OCI-LY7 (cell line): ENCODE data around the gene PIP4K2A. TPM values are rescaled to one million over a fixed set of nuclear protein-coding genes. Genes with fewer than 3 reads are reported as not detected.

Experiments
- BruUV-seq: library from RNA; stranded (reverse); fragments of 400-500 nt; replicated peaks from 2 replicates; lab custom pipeline; 2021; lab: Mats Ljungman, UMichigan
- CTCF ChIA-PET: fragments of 300-600 bp; sonication (Branson Sonifier 250); formaldehyde crosslinking; loops from one replicate; lab custom pipeline; 2022; ENCODE audit warnings: antibody characterized with exemption; ENCODE audit not compliant: unreplicated experiment; lab: Charles Lee
- POLR2A ChIA-PET: fragments of 300-600 bp; sonication (Branson Sonifier 250); formaldehyde crosslinking; loops from one replicate; lab custom pipeline; 2022; ENCODE audit warnings: antibody characterized with exemption; lab: Charles Lee
- DNase-seq: peaks from one replicate; pipeline ENCODE4 v3.0.0-alpha.2; 2015; ENCODE audit warnings: low spot score
- H2AFZ ChIP-seq: fragments of 200-600 bp; sonication (generic), shearing (Covaris generic); 2 replicates; pipeline ENCODE4 v1.6.1; 2014; ENCODE audit warnings: mild to moderate bottlenecking, antibody characterized with exemption, low read length, moderate library complexity
- H3K27ac ChIP-seq: fragments of 200-600 bp; sonication (generic); 2 replicates; pipeline ENCODE4 v1.5.1; 2014; ENCODE audit warnings: mixed run types, low read depth, mild to moderate bottlenecking, moderate library complexity, low read length, inconsistent platforms; ENCODE audit not compliant: poor library complexity, severe bottlenecking
- H3K36me3 ChIP-seq: fragments of 200-600 bp; sonication (generic); 2 replicates; pipeline ENCODE4 v1.6.1; 2014; ENCODE audit warnings: mild to moderate bottlenecking, antibody characterized with exemption, low read length, moderate library complexity, mixed read lengths; ENCODE audit not compliant: insufficient read depth
- H3K4me1 ChIP-seq: fragments of 200-600 bp; sonication (generic); 2 replicates; pipeline ENCODE4 v1.5.1; 2014; ENCODE audit warnings: mild to moderate bottlenecking, low read length; ENCODE audit not compliant: insufficient read depth, poor library complexity, severe bottlenecking
- H3K4me2 ChIP-seq: fragments of 200-600 bp; sonication (generic); 2 replicates; pipeline ENCODE4 v1.6.1; 2014; ENCODE audit warnings: mild to moderate bottlenecking, low read length
- H3K4me3 ChIP-seq: fragments of 200-600 bp; sonication (generic); 2 replicates; pipeline ENCODE4 v1.5.1; 2014; ENCODE audit warnings: mild to moderate bottlenecking, low read depth, low read length; ENCODE audit not compliant: poor library complexity, severe bottlenecking
- H3K79me2 ChIP-seq: fragments of 200-600 bp; sonication (generic); 2 replicates; pipeline ENCODE4 v1.6.1; 2016; ENCODE audit warnings: low read depth, mild to moderate bottlenecking, low read length, moderate library complexity, mixed read lengths; ENCODE audit not compliant: insufficient read depth
- H3K9me2 ChIP-seq: fragments of 200-600 bp; sonication (generic); 2 replicates; pipeline ENCODE4 v1.6.1; 2016; ENCODE audit warnings: mild to moderate bottlenecking, low read length, mixed read lengths; ENCODE audit not compliant: insufficient read depth
- H3K9me3 ChIP-seq: fragments of 200-600 bp; sonication (generic); 2 replicates; pipeline ENCODE4 v1.6.1; 2014; ENCODE audit warnings: mild to moderate bottlenecking, mixed run types, low read length, mixed read lengths
- H4K20me1 ChIP-seq: fragments of 200-600 bp; sonication (generic); 2 replicates; pipeline ENCODE4 v1.6.1; 2014; ENCODE audit warnings: mild to moderate bottlenecking, antibody characterized with exemption, low read length, moderate library complexity, mixed read lengths; ENCODE audit not compliant: insufficient read depth
- CTCF ChIP-seq: fragments of 200-600 bp; sonication (generic); conservative IDR thresholded peaks from 2 replicates; pipeline ENCODE4 v1.5.1; 2014; ENCODE audit warnings: mild to moderate bottlenecking, antibody characterized with exemption, low read length, moderate library complexity, mixed read lengths
- EZH2phosphoT487 ChIP-seq: fragments of 200-600 bp; sonication (generic); IDR thresholded peaks from 2 replicates; pipeline ENCODE4 v1.6.1; 2018; ENCODE audit warnings: low read depth, borderline replicate concordance, mild to moderate bottlenecking, mixed run types, antibody characterized with exemption, low read length, moderate library complexity, mixed read lengths
- intact Hi-C: fragments of 100-400 bp; cut with micrococcal nuclease; formaldehyde crosslinking; loops from one replicate; pipeline ENCODE4 v1.10.0; 2022; ENCODE audit not compliant: unreplicated experiment
- total RNA-seq, 2 experiments: library from RNA; depleted of rRNA in 1 of 2; stranded (reverse); fragments of >200 nt in 1 of 2; shearing (Covaris generic) in 1 of 2; gene quantifications; 2 replicates each; pipeline ENCODE4 v1.2.3, GENCODE V29; 2014 to 2022

The PIP4K2A gene
- total RNA-seq, 2 experiments from 2014 or later: 32.5 to 42.6 TPM

GRCh38 chr10:22557321-22557720 is 157.1 kb downstream of the PIP4K2A start:
- no peak for TF ChIP-seq CTCF
- TF ChIP-seq EZH2phosphoT487: no peak
- Histone ChIP-seq H3K79me2 (no peaks in the 10 kb centered on the region), H3K36me3 (no peaks in the 10 kb centered on the region), H3K27ac (no peak overlapping the region), H3K9me2 (no peaks in the 10 kb centered on the region), H2AFZ (no peak overlapping the region), H3K4me2 (no peak overlapping the region), H3K9me3 (no peaks in the 10 kb centered on the region), H4K20me1 (no peaks in the 10 kb centered on the region), H3K4me1 (no peaks in the 10 kb centered on the region), H3K4me3 (no peak overlapping the region)
- POLR2A ChIA-PET: interaction anchor here (0.6 kb wide), 1 partner anchor 142 kb away, joined by 3 read pairs; no protein-coding TSS in a partner anchor
- CTCF ChIA-PET: no interaction called here
- no TSS peak for BruUV-seq
- DNase-seq: no peak
- intact Hi-C loops: no loop called here

- no peaks in the 10 kb centered on the region for H3K9me3 ChIP-seq
- H3K36me3 ChIP-seq: no peaks in the 10 kb centered on the region
- ChIA-PET CTCF (no interaction called here), POLR2A (no interaction called here)
- H3K9me2 ChIP-seq: no peaks in the 10 kb centered on the region
- no peak overlapping the region for H3K4me3 ChIP-seq
- H3K4me1 ChIP-seq: no peaks in the 10 kb centered on the region
- no TSS peak for BruUV-seq
- no peak overlapping the region for H3K4me2 ChIP-seq
- intact Hi-C loops: no loop called here
- H4K20me1 ChIP-seq: no peaks in the 10 kb centered on the region
- TF ChIP-seq CTCF (no peak), EZH2phosphoT487 (no peak)
- no peak overlapping the region for H3K27ac ChIP-seq
- H3K79me2 ChIP-seq: no peaks in the 10 kb centered on the region
- no peak for DNase-seq
- no peak overlapping the region for H2AFZ ChIP-seq
Observed at GRCh38 chr10:22556774-22557173, 157.6 kb downstream of the PIP4K2A start.

- no peaks in the 10 kb centered on the region for H3K79me2 ChIP-seq
- H3K9me2 ChIP-seq: no peaks in the 10 kb centered on the region
- intact Hi-C loops: no loop called here
- no TSS peak for BruUV-seq
- ChIA-PET POLR2A (interaction anchor here (0.5 kb wide), 1 partner anchor 18 kb away, joined by 4 read pairs; no protein-coding TSS in a partner anchor), CTCF (no interaction called here)
- no peak overlapping the region for H3K4me3 ChIP-seq
- H3K9me3 ChIP-seq: no peaks in the 10 kb centered on the region
- peaks cover 11% of the 10 kb centered on the region for H3K36me3 ChIP-seq
- H4K20me1 ChIP-seq: no peaks in the 10 kb centered on the region
- no peaks in the 10 kb centered on the region for H3K4me1 ChIP-seq
- TF ChIP-seq CTCF (no peak), EZH2phosphoT487 (no peak)
- H2AFZ ChIP-seq: no peak overlapping the region
- H3K4me2 ChIP-seq: no peak overlapping the region
- no peak for DNase-seq
- no peak overlapping the region for H3K27ac ChIP-seq
Observed at GRCh38 chr10:22554461-22555182, 159.8 kb downstream of the PIP4K2A start.
